Dendritic cell treated with granulocyte-macrophage colony-stimulating factor and Interleukin-4, amounts not matched to agents 40 ng/mL and 50 ng/mL, for 4 days (primary cell): ENCODE results near the gene GPR17.

Experiments
- H3K27ac Mint-ChIP-seq: one replicate; pipeline ENCODE4 v1.8.0; 2022; ENCODE audit warnings: mild to moderate bottlenecking, mixed read lengths
- H3K27me3 Mint-ChIP-seq: one replicate; pipeline ENCODE4 v1.8.0; 2022; ENCODE audit warnings: mild to moderate bottlenecking, mixed read lengths
- H3K36me3 Mint-ChIP-seq: one replicate; pipeline ENCODE4 v1.8.0; 2022; ENCODE audit warnings: low read depth, mixed read lengths
- H3K4me1 Mint-ChIP-seq: one replicate; pipeline ENCODE4 v1.8.0; 2022; ENCODE audit warnings: low read depth, mixed read lengths
- H3K4me3 Mint-ChIP-seq: one replicate; pipeline ENCODE4 v1.8.0; 2022; ENCODE audit warnings: mild to moderate bottlenecking, moderate library complexity, mixed read lengths
- H3K9me3 Mint-ChIP-seq: one replicate; pipeline ENCODE4 v1.8.0; 2022; ENCODE audit warnings: mixed read lengths
- intact Hi-C: fragments of 100-400 bp; cut with micrococcal nuclease; formaldehyde crosslinking; loops from one replicate; pipeline ENCODE4 v1.15.0; 2022

The GPR17 gene

GRCh38 chr2:127645395-127646291, at the start of gene GPR17:
Gene GPR17, plus strand, starts transcription at chr2:127646153. Its CDS starts 4,583 bp downstream, at chr2:127650736.
- H3K9me3 Mint-ChIP-seq: no peaks in the 10 kb centered on the region
- peaks cover 1% of the 10 kb centered on the region for H3K27me3 Mint-ChIP-seq
- H3K27ac Mint-ChIP-seq: peak within 1 kb of the TSS; percentile 54
- intact Hi-C loops: no loop called here
- no peaks in the 10 kb centered on the region for H3K36me3 Mint-ChIP-seq
- H3K4me1 Mint-ChIP-seq: peaks cover 45% of the 10 kb centered on the region
- H3K4me3 Mint-ChIP-seq: no peak within 1 kb of the TSS

- Mint-ChIP-seq H3K4me3 (no peak overlapping the region), H3K4me1 (peaks cover 1% of the 10 kb centered on the region), H3K9me3 (no peaks in the 10 kb centered on the region), H3K36me3 (no peaks in the 10 kb centered on the region), H3K27ac (no peak overlapping the region), H3K27me3 (no peaks in the 10 kb centered on the region)
- intact Hi-C loops: no loop called here
Measured at GRCh38 chr2:127596311-127597045, 49.5 kb upstream of the GPR17 start.

- no peaks in the 10 kb centered on the region for H3K4me1 Mint-ChIP-seq
- no peak overlapping the region for H3K4me3 Mint-ChIP-seq
- H3K27ac Mint-ChIP-seq: no peak overlapping the region
- intact Hi-C loops: no loop called here
- no peaks in the 10 kb centered on the region for H3K36me3 Mint-ChIP-seq
- no peaks in the 10 kb centered on the region for H3K27me3 Mint-ChIP-seq
- peaks cover 3% of the 10 kb centered on the region for H3K9me3 Mint-ChIP-seq
Measured at GRCh38 chr2:127597046-127597983, 48.6 kb upstream of the GPR17 start.

- Mint-ChIP-seq H3K9me3 (peaks cover 10% of the 10 kb centered on the region), H3K27ac (no peak overlapping the region), H3K4me3 (no peak overlapping the region), H3K36me3 (no peaks in the 10 kb centered on the region), H3K27me3 (no peaks in the 10 kb centered on the region), H3K4me1 (no peaks in the 10 kb centered on the region)
- intact Hi-C loops: no loop called here
Measured at GRCh38 chr2:127597984-127598380, 48.0 kb upstream of the GPR17 start.

GRCh38 chr2:127598711-127599110, 47.2 kb upstream of the GPR17 start:
- H3K27me3 Mint-ChIP-seq: no peaks in the 10 kb centered on the region
- no peak overlapping the region for H3K27ac Mint-ChIP-seq
- H3K36me3 Mint-ChIP-seq: no peaks in the 10 kb centered on the region
- no peak overlapping the region for H3K4me3 Mint-ChIP-seq
- intact Hi-C loops: no loop called here
- H3K4me1 Mint-ChIP-seq: no peaks in the 10 kb centered on the region
- H3K9me3 Mint-ChIP-seq: peaks cover 11% of the 10 kb centered on the region

- Mint-ChIP-seq H3K27me3 (no peaks in the 10 kb centered on the region), H3K4me1 (no peaks in the 10 kb centered on the region)
- intact Hi-C loops: no loop called here
Measured at GRCh38 chr2:127599211-127599610, 46.7 kb upstream of the GPR17 start.

GRCh38 chr2:127604986-127605385, 41.0 kb upstream of the GPR17 start:
- Mint-ChIP-seq H3K9me3 (peaks cover 11% of the 10 kb centered on the region), H3K27ac (no peak overlapping the region), H3K4me3 (no peak overlapping the region), H3K27me3 (no peaks in the 10 kb centered on the region), H3K4me1 (no peaks in the 10 kb centered on the region), H3K36me3 (no peaks in the 10 kb centered on the region)
- intact Hi-C loops: no loop called here

More at GRCh38 chr2:127599211-127599610, 46.7 kb upstream of the GPR17 start:
- Mint-ChIP-seq H3K36me3 (no peaks in the 10 kb centered on the region), H3K4me3 (no peak overlapping the region), H3K27ac (no peak overlapping the region), H3K9me3 (peaks cover 11% of the 10 kb centered on the region)

GRCh38 chr2:127605691-127606263, 40.2 kb upstream of the GPR17 start:
- Mint-ChIP-seq H3K27ac (no peak overlapping the region), H3K4me3 (no peak overlapping the region), H3K9me3 (peaks cover 13% of the 10 kb centered on the region), H3K36me3 (no peaks in the 10 kb centered on the region), H3K4me1 (no peaks in the 10 kb centered on the region), H3K27me3 (no peaks in the 10 kb centered on the region)
- intact Hi-C loops: no loop called here

GRCh38 chr2:127606625-127607398, 39.1 kb upstream of the GPR17 start:
- no peak overlapping the region for H3K27ac Mint-ChIP-seq
- no peak overlapping the region for H3K4me3 Mint-ChIP-seq
- peaks cover 20% of the 10 kb centered on the region for H3K9me3 Mint-ChIP-seq
- no peaks in the 10 kb centered on the region for H3K36me3 Mint-ChIP-seq
- no peaks in the 10 kb centered on the region for H3K4me1 Mint-ChIP-seq
- no peaks in the 10 kb centered on the region for H3K27me3 Mint-ChIP-seq
- intact Hi-C loops: no loop called here

- Mint-ChIP-seq H3K9me3 (peaks cover 15% of the 10 kb centered on the region), H3K27ac (no peak overlapping the region), H3K4me3 (no peak overlapping the region), H3K27me3 (no peaks in the 10 kb centered on the region), H3K4me1 (no peaks in the 10 kb centered on the region), H3K36me3 (no peaks in the 10 kb centered on the region)
- intact Hi-C loops: no loop called here
Measured at GRCh38 chr2:127607399-127607908, 38.5 kb upstream of the GPR17 start.

GRCh38 chr2:127608061-127609030, 37.6 kb upstream of the GPR17 start:
- Mint-ChIP-seq H3K36me3 (no peaks in the 10 kb centered on the region), H3K27me3 (peaks cover 3% of the 10 kb centered on the region), H3K4me1 (no peaks in the 10 kb centered on the region)

More at GRCh38 chr2:127608061-127609030, 37.6 kb upstream of the GPR17 start:
- no peak overlapping the region for H3K4me3 Mint-ChIP-seq
- intact Hi-C loops: no loop called here
- no peak overlapping the region for H3K27ac Mint-ChIP-seq
- H3K9me3 Mint-ChIP-seq: peaks cover 16% of the 10 kb centered on the region
